HG03159 (cell line): ENCODE data around the gene KRT73.
"Not testable (repeated sequence)": the region's sequence is repeated elsewhere in the genome, so short reads cannot be mapped to it uniquely, and the experiment has no call there.

Experiments
- ATAC-seq: cut with Tn5 transposase; IDR thresholded peaks from one replicate; pipeline ENCODE4 v1.9.1; 2021; ENCODE audit warnings: mild to moderate bottlenecking, moderate library complexity; ENCODE audit not compliant: unreplicated experiment

The KRT73 gene

GRCh38 chr12:52602552-52602951 is 15.8 kb downstream of the KRT73 start:
- no peak for ATAC-seq

GRCh38 chr12:52601671-52602070 is 16.7 kb downstream of the KRT73 start:
- ATAC-seq, result no peak

DNA sequence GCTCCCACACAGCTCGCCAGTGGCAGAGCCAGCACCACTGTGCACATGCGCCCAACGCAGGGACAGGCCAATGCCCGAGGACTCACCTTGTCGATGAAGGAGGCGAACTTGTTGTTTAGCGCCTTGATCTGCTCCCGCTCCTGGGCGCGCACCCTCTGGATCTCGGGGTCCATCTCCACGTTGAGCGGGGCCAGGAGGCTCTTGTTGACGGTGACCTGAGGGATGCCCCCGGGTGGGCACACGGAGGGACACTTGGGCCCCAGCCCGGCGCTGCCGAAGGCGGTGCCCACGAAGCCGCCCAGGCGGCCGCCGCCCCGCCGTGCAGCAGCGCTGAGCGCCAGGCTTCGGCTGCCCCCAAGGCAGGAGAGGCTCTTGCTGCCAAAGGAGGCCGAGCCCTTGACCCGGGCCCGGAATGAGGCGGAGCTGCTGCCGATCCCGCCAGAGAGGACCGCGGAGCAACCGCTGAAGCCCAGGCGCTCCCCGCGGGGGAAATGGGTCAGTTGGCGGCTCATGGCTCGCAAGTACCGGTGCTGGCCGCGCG is 17.3 kb downstream of the KRT73 start, which contains the start of gene KRT72:
Gene KRT72, minus strand, starts transcription at position 523 of the 541 bp plus-strand sequence. Its CDS starts 11 bp downstream, at position 512.
- ATAC-seq, result no peak

- ATAC-seq, result no peak
Observed at GRCh38 chr12:52600475-52600874, 17.9 kb downstream of the KRT73 start.

DNA sequence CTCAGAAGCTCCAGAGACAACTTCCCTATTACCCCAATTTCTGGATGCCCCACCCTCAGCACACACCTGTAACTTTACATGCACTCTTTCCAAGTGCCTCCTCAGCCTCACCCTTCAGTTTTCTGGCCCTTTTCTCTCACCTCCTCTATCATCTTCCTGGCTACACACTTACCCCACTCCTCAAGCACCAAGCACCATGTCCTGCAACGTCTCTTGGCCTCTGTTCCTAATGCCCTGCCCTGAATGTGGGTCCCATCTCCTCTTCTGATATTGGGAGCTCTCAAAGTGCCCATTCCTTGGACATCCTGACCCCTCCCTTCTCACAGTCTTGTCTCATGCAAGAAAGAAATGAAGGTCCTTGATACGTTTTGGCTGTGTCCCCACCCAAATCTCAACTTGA is 18.3 kb downstream of the KRT73 start:
- ATAC-seq, result no peak

DNA sequence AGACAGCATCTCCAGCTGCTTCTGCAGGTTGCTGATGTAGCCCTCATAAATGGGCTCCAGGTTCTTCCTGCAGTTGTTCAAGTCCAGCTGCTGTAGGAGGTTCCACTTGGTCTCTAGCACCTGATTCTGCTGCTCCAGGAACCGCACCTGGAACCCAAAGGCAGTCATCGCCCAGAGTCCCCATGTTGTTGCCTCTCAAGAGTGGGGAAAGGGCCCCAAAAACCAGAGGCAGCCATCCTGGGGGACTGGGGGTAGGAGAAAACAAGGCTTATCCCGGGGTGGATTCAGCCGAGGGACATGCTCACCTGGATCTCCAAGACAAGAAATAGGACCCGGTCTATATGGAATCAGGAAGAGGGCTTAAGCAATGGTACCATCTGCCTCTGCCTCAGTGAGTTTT is 19.4 kb downstream of the KRT73 start:
- ATAC-seq, result no peak

DNA sequence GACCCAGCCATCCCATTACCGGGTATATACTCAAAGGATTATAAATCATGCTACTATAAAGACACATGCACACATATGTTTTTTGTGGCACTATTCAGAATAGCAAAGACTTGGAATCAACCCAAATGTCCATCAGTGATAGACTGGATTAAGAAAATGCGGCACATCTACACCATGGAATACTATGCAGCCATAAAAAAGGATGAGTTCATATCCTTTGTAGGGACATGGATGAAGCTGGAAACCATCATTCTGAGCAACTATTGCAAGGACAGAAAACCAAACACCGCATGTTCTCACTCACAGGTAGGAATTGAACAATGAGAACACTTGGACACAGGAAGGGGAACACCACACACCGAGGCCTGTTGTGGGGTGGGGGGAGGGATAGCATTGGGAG is 24.1 kb downstream of the KRT73 start:
- not testable (repeated sequence) for ATAC-seq

DNA sequence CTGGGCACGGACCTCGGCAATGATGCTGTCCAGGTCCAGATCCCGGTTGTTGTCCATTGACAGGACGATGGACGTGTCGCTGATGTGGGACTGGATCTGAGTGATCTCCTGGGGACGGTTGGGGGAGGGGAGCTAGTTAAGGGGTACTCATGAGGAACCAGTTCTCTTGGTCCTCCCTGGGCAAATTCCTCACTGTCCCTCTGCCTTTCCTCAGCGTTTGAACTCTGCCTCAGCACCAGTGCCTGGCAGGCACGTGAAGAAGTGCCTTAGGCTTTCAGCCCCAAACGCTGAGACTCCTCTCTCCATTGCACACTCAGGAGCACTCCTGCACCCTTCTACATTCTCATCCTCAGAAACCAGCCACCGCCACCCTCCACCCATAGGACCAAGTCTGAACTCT is 26.8 kb downstream of the KRT73 start:
- no peak for ATAC-seq

GRCh38 chr12:52590021-52590420 is 28.3 kb downstream of the KRT73 start:
- no peak for ATAC-seq

DNA sequence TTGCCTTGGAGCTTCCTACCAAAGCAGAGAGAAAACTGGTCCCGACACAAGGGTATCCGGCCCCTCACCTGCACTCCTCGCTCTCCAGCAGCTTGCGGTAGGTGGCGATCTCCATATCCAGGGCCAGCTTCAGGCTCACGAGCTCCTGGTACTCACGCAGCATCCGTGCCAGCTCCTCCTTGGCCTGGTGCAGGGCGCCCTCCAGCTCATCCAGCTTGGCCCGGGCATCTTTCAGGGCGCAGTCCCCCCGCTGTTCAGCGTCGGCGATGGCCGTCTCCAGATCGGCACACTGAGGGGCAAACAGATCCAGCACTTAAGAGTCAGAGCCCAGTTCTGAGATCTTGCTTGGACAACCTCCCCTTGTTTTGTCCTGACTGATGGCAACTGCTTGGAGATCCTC is 30.8 kb downstream of the KRT73 start:
- no peak for ATAC-seq

- no peak for ATAC-seq
Observed at GRCh38 chr12:52585946-52586345, 32.4 kb downstream of the KRT73 start.

- no peak for ATAC-seq
Observed at GRCh38 chr12:52585066-52585465, 33.3 kb downstream of the KRT73 start.

- ATAC-seq, result no peak
Observed at GRCh38 chr12:52584156-52584682, 34.1 kb downstream of the KRT73 start.

GRCh38 chr12:52582971-52583456 is 35.3 kb downstream of the KRT73 start:
- ATAC-seq, result no peak

GRCh38 chr12:52582486-52582885 is 35.9 kb downstream of the KRT73 start:
- ATAC-seq, result no peak

- ATAC-seq, result no peak
Observed at GRCh38 chr12:52581481-52581880, 36.9 kb downstream of the KRT73 start.

DNA sequence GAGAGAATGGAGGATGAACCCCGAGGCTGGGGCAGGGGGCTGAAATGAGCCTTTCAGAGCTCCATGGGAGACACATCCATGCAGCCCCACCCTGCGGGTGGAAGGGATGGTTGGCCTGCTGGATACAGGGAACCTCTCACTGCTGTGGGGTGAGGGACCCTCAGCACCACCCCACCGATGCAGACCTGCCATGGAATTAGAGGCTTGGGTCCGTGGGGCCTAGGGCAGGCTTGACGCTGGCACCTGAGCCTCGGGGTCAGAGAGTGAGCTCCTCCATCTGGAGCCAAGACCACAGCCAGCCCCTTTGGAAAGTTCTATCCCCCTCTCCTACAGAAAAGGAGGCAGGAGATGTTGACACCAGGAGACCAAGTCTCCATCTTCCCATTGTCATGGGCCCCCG is 37.3 kb downstream of the KRT73 start:
- ATAC-seq, result no peak

DNA sequence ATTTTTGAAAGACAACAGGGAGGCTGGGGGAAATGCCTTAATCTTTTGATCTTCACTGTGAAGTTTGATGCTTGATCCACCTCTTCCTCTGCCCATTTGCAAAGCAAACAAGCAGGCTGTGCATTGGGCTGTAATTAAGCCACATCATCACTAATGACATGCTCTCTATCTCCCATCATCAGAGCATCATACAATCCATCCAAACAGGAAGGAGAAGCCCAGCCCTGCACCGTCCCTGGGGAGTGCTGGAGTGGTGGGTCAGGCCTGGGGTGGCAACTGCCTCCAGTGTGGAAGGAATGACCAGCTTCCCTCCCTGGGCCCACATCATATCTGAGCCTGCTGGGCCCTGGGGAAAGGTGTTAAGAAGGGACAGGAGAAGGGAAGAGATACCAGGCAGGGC is 37.9 kb downstream of the KRT73 start:
- ATAC-seq, result no peak

GRCh38 chr12:52579468-52580465 is 38.6 kb downstream of the KRT73 start:
- ATAC-seq, result no peak

DNA sequence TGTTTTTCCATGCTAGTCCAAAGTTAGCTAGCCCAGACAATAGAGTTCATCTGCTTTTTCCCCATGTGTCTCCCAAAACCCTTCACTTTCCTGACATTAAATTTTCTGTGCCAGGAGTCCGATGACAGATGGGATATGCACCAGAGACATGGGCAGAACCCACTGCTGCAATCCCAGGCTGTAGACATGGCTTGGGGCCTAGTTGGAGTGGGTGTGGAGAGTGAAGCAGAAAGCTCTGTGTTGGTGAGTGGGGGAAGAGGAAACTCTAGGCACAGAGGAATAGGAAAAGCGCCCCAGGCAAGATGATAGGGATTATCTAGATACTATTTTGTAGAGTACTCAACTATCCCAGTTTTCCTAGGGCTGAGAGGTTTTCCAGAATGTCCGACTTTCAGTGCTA is 39.9 kb downstream of the KRT73 start:
- no peak for ATAC-seq

DNA sequence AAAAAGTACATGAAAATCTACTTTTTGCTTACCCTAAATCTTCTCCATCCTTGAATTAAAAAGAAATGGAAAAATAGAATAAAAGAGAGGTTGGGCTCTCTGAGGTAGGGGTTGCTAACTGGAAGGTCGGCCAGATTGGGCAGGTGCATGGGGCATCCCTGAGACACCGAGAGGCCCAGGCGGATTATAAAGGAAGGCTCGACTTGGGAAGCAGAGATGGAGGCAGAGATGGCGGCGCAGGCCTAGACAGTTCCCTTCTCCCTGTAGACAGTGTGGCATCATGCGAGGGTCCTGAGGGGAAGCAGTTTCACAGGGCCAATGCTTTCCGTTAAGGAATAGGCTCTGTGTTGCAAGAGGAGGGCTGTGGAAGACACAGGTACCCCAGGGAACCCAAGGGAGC is 41.0 kb downstream of the KRT73 start:
- ATAC-seq, result no peak

DNA sequence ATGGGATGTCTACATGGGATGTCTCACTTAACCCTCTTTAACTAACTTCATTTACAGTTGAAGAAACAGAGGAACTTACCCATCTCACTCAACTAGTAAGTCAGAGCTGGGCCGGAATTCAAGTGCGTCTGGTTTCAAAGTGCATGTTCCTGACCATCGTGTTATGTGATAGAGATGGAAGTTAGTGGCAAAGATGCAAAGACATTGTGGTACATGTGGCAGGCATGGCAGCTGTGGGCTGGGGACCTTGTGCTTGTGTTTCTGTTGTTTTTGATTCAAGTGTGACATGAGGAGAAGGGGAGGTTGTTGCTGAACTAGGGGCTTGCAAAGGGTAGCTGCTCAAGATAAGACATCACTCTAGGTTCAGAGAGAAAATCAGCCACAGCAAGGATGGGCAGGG is 42.4 kb downstream of the KRT73 start:
- ATAC-seq, result no peak
